Left ventricle myocardium inferior (tissue), 1 donor: ENCODE data around the gene ACVR1. TPM values are rescaled to one million over a fixed set of nuclear protein-coding genes. Genes with fewer than 3 reads are reported as not detected.

Experiments used
- DNase-seq: peaks from one replicate; pipeline ENCODE4 v3.0.0-alpha.2; 2020
- H3K27ac ChIP-seq: fragments of 200-600 bp; replicated peaks from 2 replicates; pipeline ENCODE4 v1.8.0; 2021
- H3K27me3 ChIP-seq: fragments of 200-600 bp; 2 replicates; pipeline ENCODE4 v1.8.0; 2021; ENCODE audit warnings: low read depth
- H3K36me3 ChIP-seq: fragments of 200-600 bp; 2 replicates; pipeline ENCODE4 v1.8.0; 2021
- H3K4me1 ChIP-seq: fragments of 200-600 bp; 2 replicates; pipeline ENCODE4 v1.8.0; 2021
- H3K4me3 ChIP-seq: fragments of 200-600 bp; 2 replicates; pipeline ENCODE4 v1.8.0; 2021; ENCODE audit warnings: mild to moderate bottlenecking, moderate library complexity
- H3K9me3 ChIP-seq: fragments of 200-600 bp; replicated peaks from 2 replicates; pipeline ENCODE4 v1.8.0; 2021
- intact Hi-C: fragments of 100-400 bp; cut with micrococcal nuclease; formaldehyde crosslinking; loops from one replicate; pipeline ENCODE4 v1.11.0; 2022
- total RNA-seq: library from RNA; stranded (reverse); fragmentation: NEBNext Ultra II Directional; extraction: Animal tissue kit (Norgen Biotek cat#: 25700); gene quantifications from one replicate; pipeline ENCODE4 v1.2.1, GENCODE V29; 2021
- TF ChIP-seq, protein P1 (sequence below): fragments of 200-600 bp; IDR thresholded peaks from 2 replicates; pipeline ENCODE4 v1.8.0; 2021; ENCODE audit warnings: antibody characterized with exemption, mild to moderate bottlenecking, borderline replicate concordance
- donor health status: DM: no; HTN: yes; CAD: no; lungs with severe emphysema.

Gene ACVR1
- total RNA-seq, 1 donor from 2014 or later = 30.6 TPM

DNA sequence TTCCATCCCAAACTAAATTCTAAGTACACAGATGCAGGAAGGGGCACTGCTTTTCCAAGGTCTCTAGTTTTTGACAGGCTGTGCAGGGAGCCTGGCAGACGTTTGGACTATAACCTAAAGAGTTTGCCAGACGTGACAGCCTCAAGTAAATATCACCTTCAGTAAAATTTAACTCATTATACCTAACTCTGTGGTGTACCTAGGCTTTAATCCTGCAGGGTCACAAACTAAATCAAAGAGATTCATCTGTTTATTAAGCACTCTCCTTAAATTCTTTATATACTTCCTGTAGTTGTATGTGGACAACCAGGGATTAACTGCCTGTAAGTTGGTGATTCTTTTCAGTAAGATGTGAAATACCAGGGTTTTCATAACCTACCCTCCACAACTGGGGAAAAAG is 92.9 kb downstream of the ACVR1 start:
- no peak for DNase-seq
- Histone ChIP-seq H3K4me1 (peaks cover 69% of the 10 kb centered on the region), H3K36me3 (peaks cover 16% of the 10 kb centered on the region), H3K4me3 (no peak overlapping the region), H3K9me3 (no peaks in the 10 kb centered on the region), H3K27ac (peak overlapping the region; percentile 84), H3K27me3 (no peaks in the 10 kb centered on the region)
- TF ChIP-seq, protein P1, sequence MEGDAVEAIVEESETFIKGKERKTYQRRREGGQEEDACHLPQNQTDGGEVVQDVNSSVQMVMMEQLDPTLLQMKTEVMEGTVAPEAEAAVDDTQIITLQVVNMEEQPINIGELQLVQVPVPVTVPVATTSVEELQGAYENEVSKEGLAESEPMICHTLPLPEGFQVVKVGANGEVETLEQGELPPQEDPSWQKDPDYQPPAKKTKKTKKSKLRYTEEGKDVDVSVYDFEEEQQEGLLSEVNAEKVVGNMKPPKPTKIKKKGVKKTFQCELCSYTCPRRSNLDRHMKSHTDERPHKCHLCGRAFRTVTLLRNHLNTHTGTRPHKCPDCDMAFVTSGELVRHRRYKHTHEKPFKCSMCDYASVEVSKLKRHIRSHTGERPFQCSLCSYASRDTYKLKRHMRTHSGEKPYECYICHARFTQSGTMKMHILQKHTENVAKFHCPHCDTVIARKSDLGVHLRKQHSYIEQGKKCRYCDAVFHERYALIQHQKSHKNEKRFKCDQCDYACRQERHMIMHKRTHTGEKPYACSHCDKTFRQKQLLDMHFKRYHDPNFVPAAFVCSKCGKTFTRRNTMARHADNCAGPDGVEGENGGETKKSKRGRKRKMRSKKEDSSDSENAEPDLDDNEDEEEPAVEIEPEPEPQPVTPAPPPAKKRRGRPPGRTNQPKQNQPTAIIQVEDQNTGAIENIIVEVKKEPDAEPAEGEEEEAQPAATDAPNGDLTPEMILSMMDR = no peak
- intact Hi-C loops = loop anchor here (5.0 kb wide), 1 partner anchor 224 kb away; no protein-coding TSS in a partner anchor

DNA sequence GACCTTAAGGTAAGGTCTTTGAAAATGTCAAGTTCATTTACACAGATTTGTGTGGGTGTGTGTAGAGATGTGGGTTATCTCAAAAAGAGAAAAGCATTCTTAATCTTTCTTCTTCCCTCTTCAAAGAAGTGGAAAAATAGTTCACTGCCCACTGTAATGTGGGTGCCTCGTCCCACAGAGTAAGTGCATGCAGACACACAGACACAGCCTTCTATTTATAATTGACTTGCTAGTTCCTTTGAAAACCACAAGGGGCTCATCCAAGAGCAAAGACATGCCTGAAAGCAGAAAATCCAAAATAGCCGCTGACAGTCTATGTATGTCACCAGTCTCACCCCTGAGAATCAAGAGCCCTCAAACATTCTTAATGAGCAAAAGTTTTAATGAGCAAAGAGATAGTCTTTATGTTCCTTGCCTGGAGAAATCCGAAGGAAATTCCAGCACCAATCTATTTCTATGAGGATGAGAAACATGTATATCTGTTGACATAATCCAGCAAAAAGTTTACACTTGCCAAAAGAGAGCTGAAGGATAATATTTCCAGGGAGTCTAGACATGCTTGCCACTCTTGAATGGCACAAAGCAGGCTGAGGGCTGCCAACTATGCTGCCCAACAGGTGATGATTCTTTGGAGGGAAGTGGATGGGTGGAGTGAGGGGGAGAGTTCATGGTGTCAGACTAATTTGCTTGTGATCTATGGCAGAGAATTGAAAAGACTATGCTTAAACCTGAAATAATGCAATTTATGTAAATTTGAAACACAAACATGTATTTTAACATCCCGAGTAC is 93.9 kb downstream of the ACVR1 start:
- no peak overlapping the region for H3K4me3 ChIP-seq
- intact Hi-C loops = loop anchor here (5.0 kb wide), 1 partner anchor 225 kb away; no protein-coding TSS in a partner anchor
- H3K4me1 ChIP-seq = peaks cover 59% of the 10 kb centered on the region
- DNase-seq = no peak
- TF ChIP-seq, protein P1 = peak; percentile 63
- H3K9me3 ChIP-seq = no peaks in the 10 kb centered on the region
- H3K36me3 ChIP-seq = peaks cover 23% of the 10 kb centered on the region
- H3K27me3 ChIP-seq = no peaks in the 10 kb centered on the region
- peak overlapping the region; percentile 53 for H3K27ac ChIP-seq

DNA sequence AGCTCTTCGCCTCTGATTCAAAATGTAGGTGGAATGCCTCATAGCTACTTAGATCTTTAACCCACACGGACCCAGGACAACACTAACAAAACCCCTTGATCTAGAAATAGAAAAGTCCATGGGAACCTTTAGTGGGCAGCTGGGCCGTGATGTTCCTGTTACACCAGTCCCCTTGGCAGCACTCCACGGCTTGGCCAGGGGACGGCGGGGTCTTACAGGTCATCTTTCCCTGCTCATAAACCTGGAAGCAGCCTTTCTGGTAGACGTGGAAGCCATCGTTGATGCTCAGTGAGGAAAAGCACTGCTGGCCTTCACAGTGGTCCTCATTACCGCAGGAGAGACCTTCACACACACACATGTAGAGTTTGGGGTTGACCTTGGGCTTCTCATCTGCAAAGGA is 95.9 kb downstream of the ACVR1 start:
- peaks cover 39% of the 10 kb centered on the region for H3K4me1 ChIP-seq
- TF ChIP-seq, protein P1 = no peak
- no peak overlapping the region for H3K27ac ChIP-seq
- no peak overlapping the region for H3K4me3 ChIP-seq
- no peaks in the 10 kb centered on the region for H3K27me3 ChIP-seq
- intact Hi-C loops = loop anchor here (5.0 kb wide), 1 partner anchor 227 kb away; no protein-coding TSS in a partner anchor
- peaks cover 39% of the 10 kb centered on the region for H3K36me3 ChIP-seq
- DNase-seq = no peak
- no peaks in the 10 kb centered on the region for H3K9me3 ChIP-seq

DNA sequence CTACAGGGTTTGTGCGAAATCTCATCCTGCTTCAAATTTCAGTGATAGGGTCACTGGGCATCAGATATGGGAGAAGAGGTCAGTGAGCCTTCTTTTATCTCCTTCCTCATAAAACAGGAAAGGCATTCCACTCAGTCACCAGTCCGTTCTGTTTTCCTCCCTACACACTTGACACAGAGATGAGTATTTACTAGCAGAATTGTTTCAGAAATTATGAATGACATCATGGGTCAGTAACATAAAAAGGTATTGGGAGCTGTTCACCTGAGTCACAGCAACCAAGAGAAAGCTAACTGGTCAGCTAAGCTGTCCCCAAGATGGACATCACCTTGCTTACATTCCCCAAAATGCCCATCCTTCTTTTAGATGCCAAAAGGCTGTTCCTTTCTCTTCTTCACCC is 96.3 kb downstream of the ACVR1 start:
- Histone ChIP-seq H3K4me1 (peaks cover 35% of the 10 kb centered on the region), H3K4me3 (no peak overlapping the region), H3K27me3 (no peaks in the 10 kb centered on the region), H3K9me3 (no peaks in the 10 kb centered on the region), H3K27ac (no peak overlapping the region), H3K36me3 (peaks cover 43% of the 10 kb centered on the region)
- TF ChIP-seq, protein P1 = no peak
- intact Hi-C loops = loop anchor here (5.0 kb wide), 1 partner anchor 228 kb away; no protein-coding TSS in a partner anchor
- DNase-seq = no peak

DNA sequence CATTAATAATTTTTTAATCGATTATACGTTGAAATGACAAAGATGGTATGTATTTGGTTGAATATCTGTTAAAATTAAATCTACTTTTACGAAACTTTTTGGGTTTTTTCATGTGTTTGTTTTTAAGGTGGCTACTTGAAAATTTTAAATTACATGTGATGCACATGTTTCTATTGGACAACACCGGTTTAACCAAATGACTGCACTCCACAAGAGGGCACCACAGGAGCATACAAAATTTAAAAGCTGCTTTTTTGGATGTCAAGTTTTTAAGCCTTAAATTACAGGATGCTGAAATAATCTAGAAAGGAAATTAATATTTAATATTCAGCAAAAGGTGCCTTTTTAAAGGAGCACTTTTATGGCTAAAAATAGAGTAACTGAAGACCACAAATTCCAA is 98.7 kb downstream of the ACVR1 start:
- H3K4me1 ChIP-seq = peaks cover 11% of the 10 kb centered on the region
- no peak overlapping the region for H3K4me3 ChIP-seq
- peaks cover 58% of the 10 kb centered on the region for H3K36me3 ChIP-seq
- H3K27me3 ChIP-seq = no peaks in the 10 kb centered on the region
- H3K9me3 ChIP-seq = no peaks in the 10 kb centered on the region
- no peak overlapping the region for H3K27ac ChIP-seq
- intact Hi-C loops = no loop called here
- DNase-seq = no peak
- TF ChIP-seq, protein P1 = peak; percentile 78
